K562 (cell line): ENCODE results near the gene GTF2H4. TPM values are rescaled to one million over a fixed set of nuclear protein-coding genes. Genes with fewer than 3 reads are reported as not detected.
A peak's percentile ranks its signal among the peaks of the same experiment; 100 is the strongest.

ENCODE experiments used
- ASH1L ChIP-seq: fragments of 450-650 bp; IDR thresholded peaks from 2 replicates; pipeline ENCODE4 v1.6.1; 2018; ENCODE audit warnings: borderline replicate concordance, mild to moderate bottlenecking, low read depth; ENCODE audit not compliant: partially characterized antibody
- HCFC1 ChIP-seq: IDR thresholded peaks from 2 replicates; pipeline ENCODE4 v1.6.1; 2012; ENCODE audit warnings: low read depth, low read length, improper control_type of control experiment
- MAFF ChIP-seq: IDR thresholded peaks from 2 replicates; pipeline ENCODE4 v1.6.1; 2012; ENCODE audit warnings: low read length, improper control_type of control experiment
- MYC ChIP-seq, 2 experiments: fragments of 250-450 bp in 1 of 2; sonication (Bioruptor Pico) in 1 of 2; IDR thresholded peaks; 2 replicates each; pipeline versions ENCODE4 v1.5.1 to v1.6.1; 2012 to 2021; ENCODE audit warnings: low read depth in 2 of 2, borderline replicate concordance in 1 of 2, improper control_type of control experiment in 1 of 2, low read length in 1 of 2, mild to moderate bottlenecking in 1 of 2, moderate library complexity in 1 of 2
- PPARD ChIP-seq: fragments of 250-450 bp; sonication (Bioruptor Pico); IDR thresholded peaks from 2 replicates; pipeline ENCODE4 v1.8.0; 2022; ENCODE audit warnings: inconsistent platforms, mild to moderate bottlenecking, moderate library complexity
- SMC3 ChIP-seq: conservative IDR thresholded peaks from 2 replicates; pipeline ENCODE4 v1.6.1; 2011; ENCODE audit warnings: low read depth, low read length, improper control_type of control experiment; ENCODE audit not compliant: insufficient read depth
- SREBF2 ChIP-seq: sonication (generic); formaldehyde crosslinking; IDR thresholded peaks from 2 replicates; pipeline ENCODE4 v1.4.0; 2020; ENCODE audit warnings: mild to moderate bottlenecking, missing genetic modification reagents
- U2AF2 ChIP-seq: fragments of 200-400 bp; formaldehyde crosslinking; optimal IDR thresholded peaks from 2 replicates; pipeline ENCODE3; 2017; ENCODE audit warnings: low read depth, mild to moderate bottlenecking, low read length
- ZNF347 ChIP-seq: fragments of 450-650 bp; formaldehyde crosslinking; IDR thresholded peaks from 2 replicates; pipeline ENCODE4 v1.4.0; 2020; ENCODE audit warnings: low read depth, mild to moderate bottlenecking, moderate library complexity
- polyA plus RNA-seq, 8 experiments: library from polyadenylated mRNA; depleted of rRNA in 4 of 8; stranded (reverse) in 5 of 8; unstranded in 3 of 8; fragments of >200 nt; fragmentation: Nextera tagmentation in 2 of 8; fragmentation: Illumina TruSeq in 1 of 8; extraction: Ambion mirVana in 2 of 8; extraction: Trizol in 1 of 8; gene quantifications; 2 replicates each; pipeline versions ENCODE4 v1.2.1 to v1.2.3, GENCODE V29; 2011 to 2014; ENCODE audit warnings: inconsistent platforms in 1 of 8, missing spikeins in 1 of 8
- total RNA-seq, 7 experiments: library from RNA; depleted of rRNA in 6 of 7; stranded (reverse); fragments of >200 nt in 6 of 7; fragmentation: Illumina TruSeq in 2 of 7; extraction: Trizol in 2 of 7; gene quantifications; 2 replicates each; pipeline versions ENCODE4 v1.2.1 to v1.2.3, GENCODE V29; 2011 to 2021; ENCODE audit warnings: low replicate concordance in 1 of 7
- TF ChIP-seq, protein P1 (sequence below), 2 experiments: fragments of 450-650 bp; formaldehyde crosslinking in 1 of 2; IDR thresholded peaks; 2 replicates each; pipeline versions ENCODE4 v1.4.0 to v1.6.1; 2014 to 2020; ENCODE audit warnings: mild to moderate bottlenecking in 2 of 2, borderline replicate concordance in 1 of 2, low read depth in 1 of 2
- TF ChIP-seq, protein P2 (sequence below), 2 experiments: IDR thresholded peaks in 1 of 2; conservative IDR thresholded peaks in 1 of 2; 2 replicates each; pipeline ENCODE4 v1.6.1; 2016; ENCODE audit warnings: low read depth in 2 of 2, mild to moderate bottlenecking in 1 of 2, missing compliant biosample characterization in 1 of 2, missing genetic modification characterization in 1 of 2, moderate library complexity in 1 of 2
- TF ChIP-seq, protein P3 (sequence below): sonication (generic); formaldehyde crosslinking; IDR thresholded peaks from 2 replicates; pipeline ENCODE4 v1.8.1; 2023; ENCODE audit warnings: mild to moderate bottlenecking, missing genetic modification reagents

GTF2H4 gene
- total and polyA plus RNA-seq, 9 of the 15 experiments (the other 6 are each of a cell fraction or from before 2014, with no cell fraction given), result 3.6 to 86.1 (median 39.6) TPM

DNA sequence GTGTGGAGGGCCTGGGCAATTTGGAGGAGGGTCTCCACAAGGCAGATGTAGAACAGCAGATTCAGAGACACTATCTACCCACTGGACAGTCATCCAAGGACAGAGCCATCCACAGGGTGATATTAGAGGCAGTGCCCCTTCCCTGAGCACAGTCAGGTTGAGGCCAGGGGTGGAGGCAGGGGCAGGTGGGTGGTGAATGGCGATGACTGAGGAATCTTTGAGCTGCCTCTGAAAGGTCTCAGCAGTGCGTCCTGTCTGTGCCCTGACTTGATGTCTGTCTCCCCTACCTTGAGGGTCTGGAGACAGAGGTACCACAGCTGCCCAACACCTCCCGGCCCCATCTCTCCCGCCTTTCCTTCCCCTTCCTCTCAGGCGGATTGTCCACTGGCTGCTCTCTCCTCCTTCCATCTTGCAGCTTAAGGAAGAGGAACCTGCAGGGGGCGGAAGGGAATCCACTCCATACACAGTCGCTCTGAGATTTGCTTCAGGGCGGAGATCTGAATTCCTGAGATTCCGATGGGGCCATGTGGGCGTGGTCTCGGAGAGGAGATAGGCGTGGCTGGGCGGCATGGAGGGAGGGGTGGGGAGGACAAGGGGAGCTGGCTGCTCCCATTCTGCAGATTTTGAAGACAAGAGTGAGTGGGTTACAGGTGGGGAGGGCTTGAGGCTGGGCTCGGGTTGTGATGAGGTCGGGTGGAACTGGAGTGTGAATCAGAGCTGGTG lies 34.5 kb downstream of the GTF2H4 start (continued):
- TF ChIP-seq, protein P1, sequence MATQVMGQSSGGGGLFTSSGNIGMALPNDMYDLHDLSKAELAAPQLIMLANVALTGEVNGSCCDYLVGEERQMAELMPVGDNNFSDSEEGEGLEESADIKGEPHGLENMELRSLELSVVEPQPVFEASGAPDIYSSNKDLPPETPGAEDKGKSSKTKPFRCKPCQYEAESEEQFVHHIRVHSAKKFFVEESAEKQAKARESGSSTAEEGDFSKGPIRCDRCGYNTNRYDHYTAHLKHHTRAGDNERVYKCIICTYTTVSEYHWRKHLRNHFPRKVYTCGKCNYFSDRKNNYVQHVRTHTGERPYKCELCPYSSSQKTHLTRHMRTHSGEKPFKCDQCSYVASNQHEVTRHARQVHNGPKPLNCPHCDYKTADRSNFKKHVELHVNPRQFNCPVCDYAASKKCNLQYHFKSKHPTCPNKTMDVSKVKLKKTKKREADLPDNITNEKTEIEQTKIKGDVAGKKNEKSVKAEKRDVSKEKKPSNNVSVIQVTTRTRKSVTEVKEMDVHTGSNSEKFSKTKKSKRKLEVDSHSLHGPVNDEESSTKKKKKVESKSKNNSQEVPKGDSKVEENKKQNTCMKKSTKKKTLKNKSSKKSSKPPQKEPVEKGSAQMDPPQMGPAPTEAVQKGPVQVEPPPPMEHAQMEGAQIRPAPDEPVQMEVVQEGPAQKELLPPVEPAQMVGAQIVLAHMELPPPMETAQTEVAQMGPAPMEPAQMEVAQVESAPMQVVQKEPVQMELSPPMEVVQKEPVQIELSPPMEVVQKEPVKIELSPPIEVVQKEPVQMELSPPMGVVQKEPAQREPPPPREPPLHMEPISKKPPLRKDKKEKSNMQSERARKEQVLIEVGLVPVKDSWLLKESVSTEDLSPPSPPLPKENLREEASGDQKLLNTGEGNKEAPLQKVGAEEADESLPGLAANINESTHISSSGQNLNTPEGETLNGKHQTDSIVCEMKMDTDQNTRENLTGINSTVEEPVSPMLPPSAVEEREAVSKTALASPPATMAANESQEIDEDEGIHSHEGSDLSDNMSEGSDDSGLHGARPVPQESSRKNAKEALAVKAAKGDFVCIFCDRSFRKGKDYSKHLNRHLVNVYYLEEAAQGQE (IDR thresholded peaks at IDR 0.05; ENCODE audit: borderline replicate concordance), result peak; percentile 51; the same call in 1 of the 2 replicates
- TF ChIP-seq, protein P1 (CRISPR knock-in tag; IDR thresholded peaks at IDR 0.05; ENCODE audit: low read depth), result no peak
- no peak for TF ChIP-seq MAFF
- TF ChIP-seq ASH1L, result no peak
- TF ChIP-seq U2AF2, result no peak
- TF ChIP-seq SMC3, result peak; percentile 40; the same call in 1 of the 2 replicates
- TF ChIP-seq, protein P2, sequence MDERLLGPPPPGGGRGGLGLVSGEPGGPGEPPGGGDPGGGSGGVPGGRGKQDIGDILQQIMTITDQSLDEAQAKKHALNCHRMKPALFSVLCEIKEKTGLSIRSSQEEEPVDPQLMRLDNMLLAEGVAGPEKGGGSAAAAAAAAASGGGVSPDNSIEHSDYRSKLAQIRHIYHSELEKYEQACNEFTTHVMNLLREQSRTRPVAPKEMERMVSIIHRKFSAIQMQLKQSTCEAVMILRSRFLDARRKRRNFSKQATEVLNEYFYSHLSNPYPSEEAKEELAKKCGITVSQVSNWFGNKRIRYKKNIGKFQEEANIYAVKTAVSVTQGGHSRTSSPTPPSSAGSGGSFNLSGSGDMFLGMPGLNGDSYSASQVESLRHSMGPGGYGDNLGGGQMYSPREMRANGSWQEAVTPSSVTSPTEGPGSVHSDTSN (CRISPR knock-in tag; IDR thresholded peaks at IDR 0.05; ENCODE audit: low read depth), result no peak
- TF ChIP-seq, protein P2 (tag; conservative IDR thresholded peaks at IDR 0.05; ENCODE audit: low read depth), result no peak
- no peak for TF ChIP-seq SREBF2 (CRISPR knock-in tag)
- TF ChIP-seq, protein P3, sequence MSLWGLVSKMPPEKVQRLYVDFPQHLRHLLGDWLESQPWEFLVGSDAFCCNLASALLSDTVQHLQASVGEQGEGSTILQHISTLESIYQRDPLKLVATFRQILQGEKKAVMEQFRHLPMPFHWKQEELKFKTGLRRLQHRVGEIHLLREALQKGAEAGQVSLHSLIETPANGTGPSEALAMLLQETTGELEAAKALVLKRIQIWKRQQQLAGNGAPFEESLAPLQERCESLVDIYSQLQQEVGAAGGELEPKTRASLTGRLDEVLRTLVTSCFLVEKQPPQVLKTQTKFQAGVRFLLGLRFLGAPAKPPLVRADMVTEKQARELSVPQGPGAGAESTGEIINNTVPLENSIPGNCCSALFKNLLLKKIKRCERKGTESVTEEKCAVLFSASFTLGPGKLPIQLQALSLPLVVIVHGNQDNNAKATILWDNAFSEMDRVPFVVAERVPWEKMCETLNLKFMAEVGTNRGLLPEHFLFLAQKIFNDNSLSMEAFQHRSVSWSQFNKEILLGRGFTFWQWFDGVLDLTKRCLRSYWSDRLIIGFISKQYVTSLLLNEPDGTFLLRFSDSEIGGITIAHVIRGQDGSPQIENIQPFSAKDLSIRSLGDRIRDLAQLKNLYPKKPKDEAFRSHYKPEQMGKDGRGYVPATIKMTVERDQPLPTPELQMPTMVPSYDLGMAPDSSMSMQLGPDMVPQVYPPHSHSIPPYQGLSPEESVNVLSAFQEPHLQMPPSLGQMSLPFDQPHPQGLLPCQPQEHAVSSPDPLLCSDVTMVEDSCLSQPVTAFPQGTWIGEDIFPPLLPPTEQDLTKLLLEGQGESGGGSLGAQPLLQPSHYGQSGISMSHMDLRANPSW (CRISPR knock-in tag), result no peak
- TF ChIP-seq ZNF347 (CRISPR knock-in tag), result no peak
- TF ChIP-seq PPARD (CRISPR knock-in tag), result no peak
- TF ChIP-seq HCFC1, result no peak
- no peak; the same call in 1 of the 2 replicates for TF ChIP-seq MYC (IDR thresholded peaks at IDR 0.05; ENCODE audit: low read depth, low read length)
- TF ChIP-seq MYC (CRISPR knock-in tag; IDR thresholded peaks at IDR 0.05; ENCODE audit: borderline replicate concordance, low read depth), result no peak
